ENCODE measurements around the gene TBC1D9B. TPM values are rescaled to one million over a fixed set of nuclear protein-coding genes. Genes with fewer than 3 reads are reported as not detected.

The TBC1D9B gene
- total and polyA plus RNA-seq, 3 donors from 2014 or later = 76.1 to 134 (median 122) TPM

- 43 to 69% methylated on average over 6 of the region's 6 CpGs for WGBS, 2 donors
- no peak for DNase-seq
- H3K9me3 ChIP-seq = no peaks in the 10 kb centered on the region
- H3K27ac ChIP-seq = no peak overlapping the region
- TF ChIP-seq POLR2A (IDR thresholded peaks at IDR 0.05) = no peak
- TF ChIP-seq CTCF (IDR thresholded peaks at IDR 0.05) = no peak
- peaks cover 21% of the 10 kb centered on the region for H3K4me1 ChIP-seq
- H3K36me3 ChIP-seq (ENCODE audit: low read depth, missing control alignments) = no peaks in the 10 kb centered on the region
- H3K4me3 ChIP-seq = no peak overlapping the region
- no peaks in the 10 kb centered on the region for H3K27me3 ChIP-seq
- intact Hi-C loops (cut with DNase I; ENCODE audit: low total_unique reads) = no loop called here
Measured at GRCh38 chr5:179895861-179896260, 11.8 kb downstream of the TBC1D9B start.

GRCh38 chr5:179893958-179894895 is 13.5 kb downstream of the TBC1D9B start:
- TF ChIP-seq POLR2A (IDR thresholded peaks at IDR 0.05) = no peak
- no peak for TF ChIP-seq CTCF (IDR thresholded peaks at IDR 0.05)
- Histone ChIP-seq H3K27ac (no peak overlapping the region), H3K27me3 (no peaks in the 10 kb centered on the region), H3K9me3 (no peaks in the 10 kb centered on the region), H3K4me1 (peaks cover 7% of the 10 kb centered on the region), H3K36me3 (ENCODE audit: low read depth, missing control alignments) (no peaks in the 10 kb centered on the region), H3K4me3 (no peak overlapping the region)
- intact Hi-C loops (cut with DNase I; ENCODE audit: low total_unique reads) = no loop called here
- no peak for DNase-seq
- 88 to 90% methylated on average over 20 to 26 of the region's 26 CpGs for WGBS, 2 donors

GRCh38 chr5:179893076-179893957 is 14.4 kb downstream of the TBC1D9B start:
- no peaks in the 10 kb centered on the region for H3K9me3 ChIP-seq
- intact Hi-C loops (cut with DNase I; ENCODE audit: low total_unique reads) = no loop called here

GRCh38 chr5:179892255-179892654 is 15.4 kb downstream of the TBC1D9B start:
- no peak overlapping the region for H3K4me3 ChIP-seq
- no peak overlapping the region for H3K27ac ChIP-seq
- no peak for TF ChIP-seq POLR2A (IDR thresholded peaks at IDR 0.05)
- TF ChIP-seq CTCF (IDR thresholded peaks at IDR 0.05) = no peak
- no peaks in the 10 kb centered on the region for H3K27me3 ChIP-seq
- DNase-seq = no peak
- 83 to 85% methylated on average over 2 to 5 of the region's 5 CpGs for WGBS, 2 donors
- intact Hi-C loops (cut with DNase I; ENCODE audit: low total_unique reads) = no loop called here
- no peaks in the 10 kb centered on the region for H3K9me3 ChIP-seq
- peaks cover 7% of the 10 kb centered on the region for H3K4me1 ChIP-seq
- H3K36me3 ChIP-seq (ENCODE audit: low read depth, missing control alignments) = no peaks in the 10 kb centered on the region

More at GRCh38 chr5:179893076-179893957, 14.4 kb downstream of the TBC1D9B start:
- no peaks in the 10 kb centered on the region for H3K27me3 ChIP-seq
- H3K4me3 ChIP-seq = no peak overlapping the region
- TF ChIP-seq POLR2A (IDR thresholded peaks at IDR 0.05) (no peak), CTCF (IDR thresholded peaks at IDR 0.05) (no peak)
- H3K4me1 ChIP-seq = peaks cover 7% of the 10 kb centered on the region
- H3K27ac ChIP-seq = no peak overlapping the region
- no peak for DNase-seq
- no peaks in the 10 kb centered on the region for H3K36me3 ChIP-seq (ENCODE audit: low read depth, missing control alignments)
- 88 to 93% methylated on average over 17 to 31 of the region's 31 CpGs for WGBS, 2 donors
